HG03025 (cell line): ENCODE data around the gene ALG13.
"Not testable (repeated sequence)": the region's sequence is repeated elsewhere in the genome, so short reads cannot be mapped to it uniquely, and the experiment has no call there.

ENCODE experiments used
- ATAC-seq: cut with Tn5 transposase; IDR thresholded peaks from one replicate; pipeline ENCODE4 v1.9.1; 2021; ENCODE audit warnings: mild to moderate bottlenecking, moderate library complexity; ENCODE audit not compliant: unreplicated experiment, low FRiP score

Gene ALG13

GRCh38 chrX:111743316-111743715 is 62.3 kb downstream of the ALG13 start:
- no peak for ATAC-seq

- ATAC-seq: no peak
Observed at GRCh38 chrX:111756486-111756885, 75.5 kb downstream of the ALG13 start.

- no peak for ATAC-seq
Observed at GRCh38 chrX:111759686-111760085, 78.7 kb downstream of the ALG13 start.

- no peak for ATAC-seq
Observed at GRCh38 chrX:111761578-111762135, 80.7 kb downstream of the ALG13 start.

- no peak for ATAC-seq
Observed at GRCh38 chrX:111778591-111778990, 97.6 kb downstream of the ALG13 start.

GRCh38 chrX:111779582-111779981 is 98.6 kb downstream of the ALG13 start:
- no peak for ATAC-seq

- ATAC-seq: no peak
Observed at GRCh38 chrX:111784667-111785066, 103.7 kb downstream of the ALG13 start.

GRCh38 chrX:111790054-111790453 is 109.1 kb downstream of the ALG13 start:
- ATAC-seq: not testable (repeated sequence)
